ENCODE results near the gene C4A.
"Not testable (repeated sequence)": the region's sequence is repeated elsewhere in the genome, so short reads cannot be mapped to it uniquely, and the experiment has no call there.

Gene C4A

GRCh38 chr6:31980998-31981397, 859 bp upstream of the C4A start:
- DNase-seq, result not testable (repeated sequence)

- DNase-seq, result not testable (repeated sequence)
Measured at GRCh38 chr6:31989363-31989762, 7.5 kb downstream of the C4A start.

- not testable (repeated sequence) for DNase-seq
Measured at GRCh38 chr6:31994421-31994820, 12.6 kb downstream of the C4A start.

- DNase-seq, result not testable (repeated sequence)
Measured at GRCh38 chr6:31996385-31996784, 14.5 kb downstream of the C4A start.

GRCh38 chr6:32002546-32003268, 20.9 kb downstream of the C4A start:
- not testable (repeated sequence) for DNase-seq

GRCh38 chr6:32003301-32003700, 21.4 kb downstream of the C4A start:
- DNase-seq, result not testable (repeated sequence)

- not testable (repeated sequence) for DNase-seq
Measured at GRCh38 chr6:32004393-32004792, 22.5 kb downstream of the C4A start.

GRCh38 chr6:32004864-32005537, 23.1 kb downstream of the C4A start:
- not testable (repeated sequence) for DNase-seq

- not testable (repeated sequence) for DNase-seq
Measured at GRCh38 chr6:32005538-32005880, 23.7 kb downstream of the C4A start.

GRCh38 chr6:32005991-32006529, 24.2 kb downstream of the C4A start:
- DNase-seq, result not testable (repeated sequence)

- DNase-seq, result not testable (repeated sequence)
Measured at GRCh38 chr6:32007086-32007485, 25.2 kb downstream of the C4A start.

- not testable (repeated sequence) for DNase-seq
Measured at GRCh38 chr6:32008037-32008436, 26.2 kb downstream of the C4A start.

- DNase-seq, result not testable (repeated sequence)
Measured at GRCh38 chr6:32008616-32009015, 26.8 kb downstream of the C4A start.

- not testable (repeated sequence) for DNase-seq
Measured at GRCh38 chr6:32009537-32009936, 27.7 kb downstream of the C4A start.

- not testable (repeated sequence) for DNase-seq
Measured at GRCh38 chr6:32010856-32011530, 29.1 kb downstream of the C4A start.

- not testable (repeated sequence) for DNase-seq
Measured at GRCh38 chr6:32012941-32013617, 31.2 kb downstream of the C4A start.

- DNase-seq, result not testable (repeated sequence)
Measured at GRCh38 chr6:32013738-32014137, 31.9 kb downstream of the C4A start.

- DNase-seq, result not testable (repeated sequence)
Measured at GRCh38 chr6:32014547-32014946, 32.7 kb downstream of the C4A start, which contains the start of gene C4B. C4B (plus strand) TSS chr6:32014795; CDS start chr6:32014846, 51 bp downstream.

- not testable (repeated sequence) for DNase-seq
Measured at GRCh38 chr6:32022100-32022499, 40.2 kb downstream of the C4A start.

GRCh38 chr6:32028631-32029030, 46.8 kb downstream of the C4A start:
- not testable (repeated sequence) for DNase-seq

GRCh38 chr6:32029553-32029952, 47.7 kb downstream of the C4A start:
- DNase-seq, result not testable (repeated sequence)

- DNase-seq, result not testable (repeated sequence)
Measured at GRCh38 chr6:32035283-32036013, 53.6 kb downstream of the C4A start.
